Measurements from ENCODE around the gene ATP5F1A.
"Not testable (repeated sequence)": the region's sequence is repeated elsewhere in the genome, so short reads cannot be mapped to it uniquely, and the experiment has no call there.

ATP5F1A gene

DNA sequence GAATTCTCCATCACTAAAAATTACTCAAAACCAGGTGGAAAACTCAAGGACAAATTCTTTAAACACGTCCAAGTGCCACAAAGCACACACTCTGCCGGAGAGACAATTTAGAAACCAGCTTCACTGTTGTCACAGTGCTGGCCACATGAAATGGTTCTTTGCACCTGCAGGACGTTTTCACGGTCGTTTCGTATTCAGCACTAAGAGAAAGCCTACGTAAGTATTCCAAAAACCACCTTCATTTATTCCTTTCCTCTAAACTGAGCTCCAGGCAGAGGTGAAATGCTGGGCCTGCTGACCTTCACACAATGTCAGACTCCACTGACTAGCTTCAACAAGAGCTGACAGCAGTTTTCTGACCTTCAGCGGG is 680 bp downstream of the ATP5F1A start:
- Histone ChIP-seq H3K36me3 (ENCODE audit: insufficient read depth, low read length) (peaks cover 6% of the 10 kb centered on the region; the same call in 1 of the 2 replicates), H3K9me3 (ENCODE audit: control insufficient read depth, insufficient read depth, low read length) (no peaks in the 10 kb centered on the region), H3K4me1 (ENCODE audit: insufficient read depth, low read length) (no peaks in the 10 kb centered on the region; the same call in 1 of the 2 replicates), H3K9ac (ENCODE audit: low read depth, low read length) (peak overlapping the region; percentile 71)

DNA sequence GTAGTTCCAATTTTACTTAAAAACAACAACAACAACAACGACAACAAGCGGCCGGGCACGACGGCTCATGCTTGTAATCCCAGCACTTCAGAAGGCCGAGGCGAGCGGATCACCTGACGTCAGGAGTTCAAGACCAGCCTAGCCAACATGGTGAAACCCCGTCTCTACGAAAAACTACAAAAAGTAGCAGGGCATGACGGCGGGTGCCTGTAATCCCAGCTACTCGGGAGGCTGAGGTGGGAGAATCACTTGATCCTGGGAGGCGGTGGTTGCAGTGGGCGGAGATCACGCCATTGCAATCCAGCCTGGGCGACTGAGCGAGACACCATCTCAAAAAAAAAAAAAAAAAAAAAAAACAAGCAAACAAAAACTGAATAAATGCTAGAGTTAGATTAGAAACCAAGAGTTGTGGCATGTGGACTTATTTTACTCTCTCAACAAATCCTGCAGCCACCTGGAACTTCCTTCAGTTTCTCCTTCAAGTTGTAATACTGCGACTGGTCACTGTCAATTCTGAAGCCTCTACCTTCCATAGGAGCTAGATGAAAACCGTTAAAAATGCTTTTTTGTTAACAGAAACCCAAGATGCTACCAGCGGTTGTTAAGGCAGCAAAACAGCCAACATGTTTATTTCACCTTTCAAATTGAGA is 1.3 kb downstream of the ATP5F1A start:
- H3K9me3 ChIP-seq (ENCODE audit: control insufficient read depth, insufficient read depth, low read length) = no peaks in the 10 kb centered on the region
- H3K36me3 ChIP-seq (ENCODE audit: insufficient read depth, low read length) = peaks cover 7% of the 10 kb centered on the region
- peak overlapping the region; percentile 71 for H3K9ac ChIP-seq (ENCODE audit: low read depth, low read length)
- H3K4me1 ChIP-seq (ENCODE audit: insufficient read depth, low read length) = no peaks in the 10 kb centered on the region; the same call in 1 of the 2 replicates

DNA sequence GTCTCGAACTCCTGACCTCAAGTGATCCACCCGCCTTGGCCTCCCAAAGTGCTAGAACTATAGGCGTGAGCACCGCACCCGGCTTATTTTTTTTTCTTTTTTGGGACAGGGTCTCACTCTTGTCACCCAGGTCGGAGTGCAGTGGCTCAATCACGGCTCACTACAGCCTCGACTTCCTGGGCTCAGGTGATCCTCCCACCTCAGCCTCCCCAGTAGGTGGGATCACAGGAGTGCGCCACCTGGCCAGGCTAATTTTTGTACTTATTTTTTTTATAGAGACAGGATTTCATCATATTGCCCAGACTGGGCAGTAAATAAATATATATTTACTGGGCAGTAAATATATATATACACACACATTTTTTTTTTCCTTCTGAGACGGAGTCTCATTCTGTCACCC is 2.6 kb downstream of the ATP5F1A start:
- Histone ChIP-seq H3K9me3 (ENCODE audit: control insufficient read depth, insufficient read depth, low read length) (no peaks in the 10 kb centered on the region), H3K4me1 (ENCODE audit: insufficient read depth, low read length) (no peaks in the 10 kb centered on the region; the same call in 1 of the 2 replicates), H3K36me3 (ENCODE audit: insufficient read depth, low read length) (peaks cover 18% of the 10 kb centered on the region), H3K9ac (ENCODE audit: low read depth, low read length) (no peak overlapping the region; the same call in 1 of the 2 replicates)

DNA sequence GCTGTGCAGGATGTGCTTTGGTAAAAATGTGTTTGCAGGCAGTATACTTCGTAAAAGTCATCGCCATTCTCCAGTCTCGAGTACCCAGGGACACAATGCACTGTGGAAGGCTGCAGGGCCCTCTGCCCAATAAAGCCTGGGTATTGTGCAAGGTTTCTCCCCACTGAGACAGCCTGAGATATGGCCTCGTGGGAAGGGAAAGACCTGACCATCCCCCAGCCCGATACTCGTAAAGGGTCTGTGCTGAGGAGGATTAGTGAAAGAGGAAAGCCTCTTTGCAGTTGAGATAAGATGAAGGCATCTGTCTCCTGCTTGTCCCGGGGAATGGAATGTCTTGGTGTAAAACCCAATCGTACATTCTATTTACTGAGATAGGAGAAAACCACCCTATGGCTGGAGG is 9.6 kb downstream of the ATP5F1A start:
- H3K9me3 ChIP-seq (ENCODE audit: control insufficient read depth, insufficient read depth, low read length); H3K4me1 ChIP-seq (ENCODE audit: insufficient read depth, low read length); H3K9ac ChIP-seq (ENCODE audit: low read depth, low read length): not testable (repeated sequence)
- peaks cover 41% of the 10 kb centered on the region for H3K36me3 ChIP-seq (ENCODE audit: insufficient read depth, low read length)

DNA sequence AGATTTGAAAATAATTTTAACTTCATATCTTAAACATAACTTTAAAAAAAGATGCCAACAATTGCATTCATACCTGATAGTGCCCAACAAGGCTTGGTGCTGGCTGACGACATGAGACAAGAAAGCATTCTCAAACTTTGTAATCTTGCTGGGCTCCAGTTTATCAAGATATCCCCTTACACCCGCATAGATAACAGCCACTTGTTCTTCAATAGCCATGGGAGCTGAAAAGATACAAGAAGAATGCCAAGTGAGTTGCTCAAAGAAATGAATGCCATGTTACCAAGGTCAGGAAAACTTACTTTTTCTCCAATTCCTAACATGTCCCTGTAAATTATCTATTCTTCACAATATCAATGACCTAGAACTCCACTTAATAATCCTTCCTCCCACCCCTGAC is 13.7 kb downstream of the ATP5F1A start:
- Histone ChIP-seq H3K4me1 (ENCODE audit: insufficient read depth, low read length) (no peaks in the 10 kb centered on the region), H3K36me3 (ENCODE audit: insufficient read depth, low read length) (peaks cover 26% of the 10 kb centered on the region), H3K9ac (ENCODE audit: low read depth, low read length) (no peak overlapping the region), H3K9me3 (ENCODE audit: control insufficient read depth, insufficient read depth, low read length) (no peaks in the 10 kb centered on the region)

DNA sequence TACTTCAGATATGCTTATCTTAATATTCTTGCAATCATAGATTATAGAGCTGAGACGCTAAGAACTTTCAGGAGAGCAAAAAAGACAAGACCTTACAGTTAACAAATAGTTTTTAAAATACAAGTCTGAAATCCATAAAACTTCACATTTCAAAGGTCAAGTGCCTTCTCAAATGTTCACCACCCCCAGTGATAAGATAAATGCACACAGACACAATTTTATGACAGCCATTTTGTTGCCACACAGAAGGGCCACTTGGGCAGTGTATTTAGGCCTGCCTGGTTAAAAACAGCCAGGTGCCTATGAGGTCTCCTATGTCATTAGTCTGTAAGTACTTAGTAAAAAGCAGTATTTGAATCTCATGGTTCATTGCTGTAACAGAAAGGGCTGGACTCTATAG is 17.9 kb downstream of the ATP5F1A start:
- no peaks in the 10 kb centered on the region for H3K4me1 ChIP-seq (ENCODE audit: insufficient read depth, low read length)
- H3K36me3 ChIP-seq (ENCODE audit: insufficient read depth, low read length) = peaks cover 12% of the 10 kb centered on the region
- no peak overlapping the region for H3K9ac ChIP-seq (ENCODE audit: low read depth, low read length)
- H3K9me3 ChIP-seq (ENCODE audit: control insufficient read depth, insufficient read depth, low read length) = no peaks in the 10 kb centered on the region

DNA sequence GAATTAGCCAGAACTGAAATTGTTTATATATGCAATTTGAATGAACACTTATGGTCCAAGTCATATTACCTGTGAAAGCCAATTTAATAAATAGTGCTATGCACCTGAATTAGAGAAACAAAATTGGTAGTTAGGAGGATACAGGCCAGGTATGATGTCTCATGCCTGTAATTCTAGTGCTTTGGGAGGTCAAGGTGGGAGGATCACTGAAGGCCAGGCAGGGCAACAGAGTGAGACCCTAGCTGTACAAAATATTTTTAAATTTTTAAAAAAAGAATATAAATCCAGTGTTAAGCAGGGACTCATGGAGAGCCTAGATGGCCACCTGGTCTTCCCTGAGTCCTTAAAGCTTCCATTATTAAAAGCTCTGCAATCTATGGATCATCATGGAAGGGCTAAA is 18.8 kb downstream of the ATP5F1A start:
- H3K9ac ChIP-seq (ENCODE audit: low read depth, low read length) = no peak overlapping the region
- peaks cover 12% of the 10 kb centered on the region for H3K36me3 ChIP-seq (ENCODE audit: insufficient read depth, low read length)
- no peaks in the 10 kb centered on the region for H3K9me3 ChIP-seq (ENCODE audit: control insufficient read depth, insufficient read depth, low read length)
- no peaks in the 10 kb centered on the region for H3K4me1 ChIP-seq (ENCODE audit: insufficient read depth, low read length)

DNA sequence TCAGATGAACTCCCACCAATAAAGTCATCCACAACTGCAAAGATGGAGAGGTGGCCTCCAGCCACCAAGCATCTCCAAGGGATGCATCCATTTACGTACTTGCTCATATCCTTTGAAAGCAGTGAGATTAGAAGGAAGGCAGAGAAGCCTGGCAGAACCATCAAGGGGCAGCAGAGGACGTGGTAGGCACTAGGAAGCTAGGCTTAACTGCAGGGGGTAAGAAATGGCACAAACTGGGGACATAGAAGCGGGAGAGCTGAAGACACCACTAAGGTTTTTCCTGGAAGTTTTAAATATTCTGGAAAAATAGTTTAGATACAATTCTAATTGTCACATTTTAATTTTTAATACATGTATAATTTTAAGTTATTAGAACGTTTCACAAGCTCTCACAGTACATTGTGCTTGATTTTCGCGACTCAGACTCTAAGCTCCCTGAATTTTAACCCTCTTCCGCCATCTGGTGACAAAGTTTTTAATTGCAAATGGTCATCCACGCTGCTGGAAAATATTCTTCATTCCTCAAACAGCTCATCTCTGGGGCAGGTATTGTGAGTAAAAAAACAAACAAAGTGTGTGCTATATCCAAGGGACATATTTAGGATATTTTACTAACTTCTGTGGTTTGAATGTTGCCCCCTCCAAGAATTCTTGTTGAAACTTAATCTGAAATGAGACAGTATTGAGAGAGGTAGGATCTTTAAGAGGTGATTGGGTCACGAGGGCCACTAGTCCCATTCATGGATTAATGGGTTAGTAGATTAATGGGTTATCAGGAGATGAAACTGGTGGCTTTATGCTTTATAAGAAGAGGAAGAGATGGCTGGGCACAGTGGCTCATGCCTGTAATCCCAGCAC is 24.4 kb downstream of the ATP5F1A start:
- no peaks in the 10 kb centered on the region; the same call in 1 of the 2 replicates for H3K4me1 ChIP-seq (ENCODE audit: insufficient read depth, low read length)
- no peaks in the 10 kb centered on the region for H3K36me3 ChIP-seq (ENCODE audit: insufficient read depth, low read length)
- H3K9me3 ChIP-seq (ENCODE audit: control insufficient read depth, insufficient read depth, low read length) = no peaks in the 10 kb centered on the region
- H3K9ac ChIP-seq (ENCODE audit: low read depth, low read length) = no peak overlapping the region

DNA sequence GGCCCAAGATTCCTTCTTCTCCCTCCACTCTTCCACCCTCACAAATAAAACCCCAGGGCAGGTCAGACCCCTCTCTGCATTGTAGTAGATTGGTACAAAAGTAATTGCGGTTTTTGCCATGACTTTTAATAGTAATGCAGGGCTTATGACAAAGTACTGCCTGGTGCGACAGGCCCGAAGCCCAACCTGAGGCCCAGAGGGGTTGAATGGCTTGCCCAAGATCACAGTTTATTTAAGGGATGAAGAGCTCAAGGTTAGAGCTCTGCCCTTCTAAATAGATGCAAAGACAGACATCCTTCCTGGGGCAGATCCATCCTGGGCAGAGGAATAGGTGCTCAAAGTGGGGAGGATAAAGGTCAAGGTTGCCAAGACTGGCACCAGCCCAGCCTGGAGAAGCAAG is 25.1 kb downstream of the ATP5F1A start:
- Histone ChIP-seq H3K36me3 (ENCODE audit: insufficient read depth, low read length) (no peaks in the 10 kb centered on the region), H3K9ac (ENCODE audit: low read depth, low read length) (no peak overlapping the region), H3K4me1 (ENCODE audit: insufficient read depth, low read length) (no peaks in the 10 kb centered on the region; the same call in 1 of the 2 replicates), H3K9me3 (ENCODE audit: control insufficient read depth, insufficient read depth, low read length) (no peaks in the 10 kb centered on the region)

DNA sequence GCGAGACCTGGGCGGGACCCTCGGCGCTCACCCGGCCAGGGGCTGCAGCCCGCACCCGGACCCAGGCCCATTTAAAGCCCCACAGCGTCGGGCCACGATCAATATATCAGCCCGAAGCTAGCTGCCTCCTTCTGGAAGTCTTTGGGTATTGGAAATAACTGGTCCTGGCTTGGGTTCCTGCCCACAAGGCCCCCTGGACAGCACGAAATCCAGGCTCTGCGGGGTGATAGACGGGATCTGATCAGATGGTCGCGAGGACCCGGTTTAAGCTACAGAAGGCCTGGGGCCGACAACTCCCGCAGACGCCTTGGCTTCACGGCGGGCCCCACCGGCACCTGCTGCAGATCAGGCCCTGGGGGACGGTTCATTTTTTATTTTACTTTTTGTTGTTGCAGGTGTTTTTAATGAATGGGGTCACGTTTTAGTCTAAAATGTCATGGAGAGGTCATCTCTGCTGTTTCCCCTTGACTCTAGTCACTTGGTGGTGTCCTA is 25.7 kb downstream of the ATP5F1A start:
- H3K9ac ChIP-seq (ENCODE audit: low read depth, low read length) = peak overlapping the region; percentile 97; the same call in 1 of the 2 replicates
- H3K4me1 ChIP-seq (ENCODE audit: insufficient read depth, low read length) = no peaks in the 10 kb centered on the region; the same call in 1 of the 2 replicates
- H3K36me3 ChIP-seq (ENCODE audit: insufficient read depth, low read length) = no peaks in the 10 kb centered on the region
- no peaks in the 10 kb centered on the region for H3K9me3 ChIP-seq (ENCODE audit: control insufficient read depth, insufficient read depth, low read length)

DNA sequence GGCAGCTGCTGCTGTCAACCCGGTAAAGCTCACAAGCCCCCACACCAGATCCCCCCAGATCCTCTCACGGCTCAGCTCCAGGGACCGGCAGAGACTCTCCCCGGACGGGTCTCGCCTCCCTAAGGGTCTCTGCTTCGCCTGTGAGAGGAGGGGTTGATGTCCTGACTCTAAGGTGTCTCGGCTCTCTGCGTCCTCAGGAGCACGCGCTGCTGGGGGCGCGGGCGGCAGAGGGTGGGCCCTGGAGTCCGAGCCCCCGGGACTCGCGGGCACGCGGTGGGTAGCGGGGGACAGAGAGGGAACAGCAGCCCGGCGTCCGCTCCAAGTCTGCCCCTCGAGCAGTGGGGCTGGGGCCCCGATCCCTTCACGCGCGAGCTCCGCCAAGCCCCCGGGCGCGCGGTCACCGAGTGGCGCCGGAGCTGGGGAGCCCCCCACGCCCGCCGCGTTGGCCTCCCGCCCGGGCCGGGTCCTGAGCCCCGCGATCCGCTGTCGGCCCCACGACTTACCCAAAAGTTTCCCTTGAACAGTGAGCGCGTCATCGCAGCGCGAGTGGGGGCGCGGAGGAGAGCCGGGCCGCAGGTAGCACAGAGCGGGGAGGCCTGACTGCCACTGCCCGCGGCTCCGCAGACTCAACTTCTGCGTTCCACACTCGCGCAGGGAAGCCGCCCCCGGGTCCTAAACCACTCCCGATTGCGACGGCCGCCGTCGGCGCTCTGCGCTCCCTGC is 26.3 kb downstream of the ATP5F1A start, which contains the start of gene PSTPIP2:
Gene PSTPIP2, minus strand, starts transcription at position 608 of the 723 bp plus-strand sequence. Its CDS starts 72 bp downstream, at position 536.
- Histone ChIP-seq H3K36me3 (ENCODE audit: insufficient read depth, low read length) (no peaks in the 10 kb centered on the region), H3K4me1 (ENCODE audit: insufficient read depth, low read length) (no peaks in the 10 kb centered on the region; the same call in 1 of the 2 replicates), H3K9ac (ENCODE audit: low read depth, low read length) (peak within 1 kb of the TSS; percentile 97), H3K9me3 (ENCODE audit: control insufficient read depth, insufficient read depth, low read length) (no peaks in the 10 kb centered on the region)

DNA sequence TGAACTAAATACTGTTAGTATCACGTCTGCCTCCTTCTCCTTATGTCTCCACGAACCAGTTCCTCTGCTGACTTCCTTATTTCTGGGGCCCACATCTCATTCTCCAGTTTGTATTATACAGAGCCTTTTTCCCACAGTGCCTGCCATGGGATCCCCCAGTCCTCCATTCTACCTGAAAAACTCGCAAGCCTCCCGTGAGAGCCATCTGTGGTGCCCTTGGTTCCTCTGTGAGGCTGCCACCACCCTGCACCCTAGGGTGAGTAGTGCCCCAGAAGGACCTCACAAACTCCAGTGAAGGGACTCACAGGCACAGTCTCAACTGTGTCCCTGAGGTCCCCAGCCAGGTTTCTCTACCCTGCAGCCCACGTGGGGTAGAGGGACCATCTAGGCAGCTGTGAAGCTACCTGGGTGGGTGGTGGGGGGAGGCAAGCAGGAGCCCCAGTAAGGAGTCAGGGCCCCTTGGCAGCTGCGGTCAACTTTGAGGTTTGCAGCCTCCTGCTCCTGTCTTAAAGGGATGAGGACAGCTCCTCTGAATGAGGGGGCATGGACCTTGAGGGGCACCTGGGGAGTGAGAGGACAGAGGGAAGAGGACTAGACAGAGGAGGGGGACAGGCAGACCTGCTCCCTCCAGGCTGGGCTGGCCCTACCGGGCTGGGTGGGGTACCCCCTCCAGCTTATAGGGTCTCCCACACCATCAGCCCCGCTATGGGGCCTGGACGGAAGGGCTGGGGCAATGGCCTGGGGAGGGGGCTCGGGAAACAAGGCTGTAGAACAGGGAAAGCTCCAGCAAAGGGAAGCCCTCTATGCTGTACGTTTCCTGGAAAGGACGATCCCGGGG is 27.1 kb downstream of the ATP5F1A start:
- no peaks in the 10 kb centered on the region for H3K36me3 ChIP-seq (ENCODE audit: insufficient read depth, low read length)
- H3K9ac ChIP-seq (ENCODE audit: low read depth, low read length) = peak overlapping the region; percentile 97; the same call in 1 of the 2 replicates
- no peaks in the 10 kb centered on the region; the same call in 1 of the 2 replicates for H3K4me1 ChIP-seq (ENCODE audit: insufficient read depth, low read length)
- H3K9me3 ChIP-seq (ENCODE audit: control insufficient read depth, insufficient read depth, low read length) = no peaks in the 10 kb centered on the region

DNA sequence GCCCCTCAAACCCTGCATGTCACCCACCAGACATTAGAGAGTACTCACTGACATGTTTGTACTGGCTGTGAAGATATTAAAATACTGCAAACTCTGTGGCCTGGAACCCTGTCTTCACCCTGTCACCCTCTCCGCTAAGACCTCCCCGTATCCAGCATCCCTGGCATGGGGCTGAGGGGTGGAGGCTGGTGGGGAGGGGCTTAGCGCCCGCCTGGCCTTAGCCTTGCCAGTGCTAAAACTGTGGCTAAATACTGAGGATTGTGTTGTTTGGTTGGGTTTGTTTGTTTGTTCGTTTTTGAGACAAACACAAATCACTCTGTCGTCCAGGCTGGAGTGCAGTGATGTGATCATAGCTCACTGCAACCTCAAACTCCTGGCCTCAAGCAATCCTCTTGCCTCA is 27.9 kb downstream of the ATP5F1A start:
- no peaks in the 10 kb centered on the region for H3K36me3 ChIP-seq (ENCODE audit: insufficient read depth, low read length)
- H3K4me1 ChIP-seq (ENCODE audit: insufficient read depth, low read length) = no peaks in the 10 kb centered on the region; the same call in 1 of the 2 replicates
- H3K9ac ChIP-seq (ENCODE audit: low read depth, low read length) = no peak overlapping the region
- H3K9me3 ChIP-seq (ENCODE audit: control insufficient read depth, insufficient read depth, low read length) = no peaks in the 10 kb centered on the region

Data from ES-I3 (cell line).